Gastrocnemius medialis (tissue), 4 donors: ENCODE data around the gene LRRC75A. TPM values are rescaled to one million over a fixed set of nuclear protein-coding genes. Genes with fewer than 3 reads are reported as not detected.
"Not testable (repeated sequence)": the region's sequence is repeated elsewhere in the genome, so short reads cannot be mapped to it uniquely, and the experiment has no call there.

Source experiments
- ATAC-seq, 2 donors: fragments of 150-250 bp; one replicate each; pipeline ENCODE4 v1.9.1; 2016
- DNase-seq, 2 donors: peaks; one replicate each; pipeline ENCODE4 v3.0.0-alpha.2; 2019
- H3K27ac ChIP-seq, 4 donors: fragments of 200-600 bp; sonication (generic); 1 replicate in 1 of 4; 2 replicates in 3 of 4; pipeline ENCODE4 v1.5.1; 2016 to 2018; ENCODE audit warnings: mild to moderate bottlenecking in 2 of 4, moderate library complexity in 1 of 4
- H3K27me3 ChIP-seq, 3 donors: fragments of 200-600 bp; sonication (generic) in 2 of 3; 1 replicate in 1 of 3; 2 replicates in 2 of 3; pipeline versions ENCODE4 v1.5.1 to v1.6.0; 2016 to 2019; ENCODE audit warnings: mild to moderate bottlenecking in 1 of 3, moderate library complexity in 1 of 3
- H3K36me3 ChIP-seq, 2 donors: fragments of 200-600 bp; sonication (generic) in 1 of 2; one replicate each; pipeline ENCODE4 v1.5.1; 2017 to 2018
- H3K4me1 ChIP-seq, 2 donors: fragments of 200-600 bp; sonication (generic) in 1 of 2; one replicate each; pipeline ENCODE4 v1.5.1; 2016 to 2017; ENCODE audit warnings: mild to moderate bottlenecking in 2 of 2
- H3K4me3 ChIP-seq, 4 donors: fragments of 200-600 bp; sonication (generic) in 3 of 4; 1 replicate in 1 of 4; 2 replicates in 3 of 4; pipeline ENCODE4 v1.5.1; 2016 to 2019; ENCODE audit warnings: mild to moderate bottlenecking in 2 of 4
- H3K9me3 ChIP-seq, 3 donors: fragments of 200-600 bp; sonication (generic) in 2 of 3; 1 replicate in 1 of 3; 2 replicates in 2 of 3; pipeline ENCODE4 v1.5.1; 2016 to 2019
- CTCF ChIP-seq, 5 experiments: fragments of 450-650 bp in 3 of 5; fragments of 200-600 bp in 2 of 5; sonication (generic) in 2 of 5; IDR thresholded peaks in 4 of 5; conservative IDR thresholded peaks in 1 of 5; 1 replicate in 4 of 5; 2 replicates in 1 of 5; pipeline ENCODE4 v1.5.1; 2016 to 2019; ENCODE audit warnings: antibody characterized with exemption in 5 of 5, mild to moderate bottlenecking in 3 of 5, moderate library complexity in 3 of 5
- POLR2A ChIP-seq, 2 donors: fragments of 450-650 bp; IDR thresholded peaks; one replicate each; pipeline ENCODE4 v1.6.1; 2017; ENCODE audit warnings: antibody characterized with exemption in 2 of 2, mild to moderate bottlenecking in 2 of 2, moderate library complexity in 2 of 2
- in situ Hi-C, 4 donors: fragments of 200-750 bp; cut with MboI; loops; one replicate each; pipeline versions ENCODE4 v1.15.0 to v1.8.0; 2017; ENCODE audit warnings: low sequenced_read_pairs in 4 of 4
- intact Hi-C: fragments of 100-400 bp; cut with DNase I; formaldehyde crosslinking; loops from one replicate; pipeline ENCODE4 v1.15.1; 2023; ENCODE audit warnings: low total_unique reads
- total RNA-seq, 4 donors: library from RNA; depleted of rRNA; stranded (reverse); fragments of >200 nt; gene quantifications; one replicate each; pipeline versions ENCODE4 v1.1.0 to v1.2.3, GENCODE V29; 2016

LRRC75A gene
- total RNA-seq, 4 donors from 2014 or later, result 0.34 to 0.80 TPM; not detected in 2

DNA sequence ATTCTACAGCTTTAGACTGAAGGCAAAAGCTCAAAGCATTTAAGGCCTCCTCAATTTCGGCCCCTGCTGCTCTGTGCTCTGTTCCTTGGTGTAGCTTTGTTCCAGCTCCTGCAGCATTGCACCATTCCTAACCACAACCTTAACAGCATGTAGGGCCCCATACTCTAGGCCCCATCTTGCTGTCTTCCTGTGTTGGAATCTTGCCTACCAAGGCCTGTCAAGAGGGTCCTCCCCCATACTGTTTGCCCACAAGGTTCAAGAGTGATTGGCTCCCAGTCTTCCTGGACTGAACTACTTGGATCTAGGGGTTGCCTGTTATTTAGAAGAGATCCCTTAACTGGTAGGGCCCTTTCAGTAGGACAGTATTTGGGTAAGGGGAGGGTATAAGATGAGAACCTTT is 49.9 kb downstream of the LRRC75A start:
- TF ChIP-seq CTCF (IDR thresholded peaks at IDR 0.05 in 4 of 5, conservative IDR thresholded peaks at IDR 0.05 in 1 of 5) (no peak), POLR2A (IDR thresholded peaks at IDR 0.05) (no peak)
- in situ Hi-C loops, result no loop called here
- DNase-seq (no peak), ATAC-seq (no peak)
- Histone ChIP-seq H3K4me3 (no peak overlapping the region), H3K4me1 (peaks cover 17 to 23% of the 10 kb centered on the region in 2 donors), H3K27me3 (no peaks in the 10 kb centered on the region), H3K36me3 (peaks cover 0 to 39% of the 10 kb centered on the region in 2 donors), H3K9me3 (no peaks in the 10 kb centered on the region), H3K27ac (peak overlapping the region in 1 of 4 donors; percentile 20)
- intact Hi-C loops, result loop anchor here (5.0 kb wide), 1 partner anchor 45 kb away; no protein-coding TSS in a partner anchor

DNA sequence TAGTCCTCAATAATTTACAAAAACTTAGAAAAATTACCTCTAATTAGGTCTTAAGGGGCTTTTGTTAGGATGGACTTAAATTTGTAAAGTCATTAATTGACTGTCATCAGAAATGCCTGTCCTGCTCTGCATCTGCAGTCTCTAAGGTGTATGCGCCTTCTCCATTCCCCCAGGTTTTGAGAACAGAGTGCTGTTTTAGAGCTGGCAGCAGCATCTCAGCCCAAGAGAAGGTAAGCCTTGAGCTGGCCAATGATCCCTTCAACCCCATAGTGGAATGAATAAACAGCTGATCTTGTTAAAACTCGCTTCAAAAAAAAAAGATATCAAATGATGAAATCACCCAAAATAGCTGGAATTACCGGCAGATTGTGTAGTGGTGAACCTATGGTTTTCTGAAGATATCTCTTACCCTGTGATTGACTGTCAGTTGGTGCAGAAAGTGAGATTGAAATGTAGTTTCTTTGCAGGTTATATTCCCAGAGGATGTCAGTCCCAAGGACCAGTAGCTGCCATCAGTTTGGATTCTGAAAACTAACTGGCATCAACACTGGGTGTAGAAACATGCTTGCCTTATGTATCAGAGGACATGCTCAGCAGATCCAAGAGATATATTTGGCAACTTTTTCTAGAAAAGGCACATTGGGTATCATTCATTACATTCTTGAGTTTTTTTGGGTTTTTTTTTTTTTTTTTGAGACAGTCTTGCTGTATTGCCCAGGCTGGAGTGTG is 50.9 kb downstream of the LRRC75A start:
- peaks cover 17 to 23% of the 10 kb centered on the region in 2 donors for H3K4me1 ChIP-seq

GRCh38 chr17:16440354-16440753 is 51.6 kb downstream of the LRRC75A start:
- ATAC-seq, H3K9me3 ChIP-seq, in situ Hi-C loops, H3K27me3 ChIP-seq, DNase-seq: not testable (repeated sequence)
- intact Hi-C loops, result loop anchor here (5.0 kb wide), 1 partner anchor 47 kb away; no protein-coding TSS in a partner anchor
- Histone ChIP-seq H3K27ac (peak overlapping the region; percentile 86 to 92 (median 88)), H3K4me1 (peaks cover 17 to 19% of the 10 kb centered on the region in 2 donors), H3K36me3 (peaks cover 0 to 39% of the 10 kb centered on the region in 2 donors), H3K4me3 (peak overlapping the region; percentile 84 to 98 (median 90))

More for the DNA sequence above, 50.9 kb downstream of the LRRC75A start:
- Histone ChIP-seq H3K27me3 (no peaks in the 10 kb centered on the region), H3K36me3 (peaks cover 0 to 39% of the 10 kb centered on the region in 2 donors), H3K9me3 (no peaks in the 10 kb centered on the region), H3K4me3 (no peak overlapping the region), H3K27ac (peak overlapping the region in 1 of 4 donors; percentile 86)
- intact Hi-C loops (loop anchor here (5.0 kb wide), 1 partner anchor 46 kb away; no protein-coding TSS in a partner anchor), in situ Hi-C loops (no loop called here)
- no peak for ATAC-seq
- TF ChIP-seq CTCF (IDR thresholded peaks at IDR 0.05 in 4 of 5, conservative IDR thresholded peaks at IDR 0.05 in 1 of 5) (no peak), POLR2A (IDR thresholded peaks at IDR 0.05) (no peak)
- no peak for DNase-seq

DNA sequence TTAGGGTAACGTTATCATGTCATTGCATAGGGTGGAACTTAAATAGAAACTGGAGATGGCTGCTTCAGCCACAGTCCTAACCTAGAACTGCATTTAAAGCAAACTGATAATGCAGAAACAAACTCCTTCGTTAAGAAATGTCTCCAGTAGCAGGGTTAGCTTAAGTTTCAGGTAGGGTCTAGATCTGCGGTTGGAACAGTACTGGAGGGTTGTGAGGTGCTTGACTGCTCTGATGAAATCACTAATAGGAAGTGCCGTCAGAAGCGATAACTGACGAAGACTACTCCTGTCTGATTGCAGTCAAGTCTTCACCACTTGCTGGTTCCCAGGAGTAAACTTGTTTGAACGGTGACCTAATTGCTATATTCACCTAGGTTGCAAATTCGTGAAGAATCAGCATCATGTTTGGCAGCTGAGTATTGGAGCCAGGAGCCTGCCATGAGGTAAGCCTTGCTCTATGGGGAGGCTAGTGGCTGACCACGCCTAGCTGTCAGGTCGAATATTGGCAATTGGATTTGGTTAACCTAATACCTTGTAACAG is 52.1 kb downstream of the LRRC75A start:
- peak overlapping the region; percentile 84 to 98 (median 90) for H3K4me3 ChIP-seq
- DNase-seq (no peak), ATAC-seq (no peak)
- TF ChIP-seq CTCF (IDR thresholded peaks at IDR 0.05 in 4 of 5, conservative IDR thresholded peaks at IDR 0.05 in 1 of 5) (no peak), POLR2A (IDR thresholded peaks at IDR 0.05) (no peak)
- peaks cover 16 to 17% of the 10 kb centered on the region in 2 donors for H3K4me1 ChIP-seq
- in situ Hi-C loops, result loop anchor here in 1 of 4 donors (5.0 kb wide), 1 partner anchor 58 kb away; the partner anchor contains the start of gene UBB
- H3K27me3 ChIP-seq, result no peaks in the 10 kb centered on the region
- H3K27ac ChIP-seq, result peak overlapping the region; percentile 86 to 92 (median 88)
- H3K9me3 ChIP-seq, result no peaks in the 10 kb centered on the region
- intact Hi-C loops, result loop anchor here (2.0 to 5.0 kb wide), 6 partner anchors 47 to 223 kb away; partner anchors contain the start of genes NCOR1, PIGL, UBB and ZNF624
- peaks cover 0 to 39% of the 10 kb centered on the region in 2 donors for H3K36me3 ChIP-seq
